UCSD-AML1 (cell line): ENCODE results near the gene BCKDK.
A peak's percentile ranks its signal among the peaks of the same experiment; 100 is the strongest.
"Not testable (repeated sequence)": the region's sequence is repeated elsewhere in the genome, so short reads cannot be mapped to it uniquely, and the experiment has no call there.

ENCODE experiments used
- DNase-seq: peaks from one replicate; lab custom pipeline; 2025; ENCODE audit not compliant: unreplicated experiment; lab: John Stamatoyannopoulos, UW

Gene BCKDK

DNA sequence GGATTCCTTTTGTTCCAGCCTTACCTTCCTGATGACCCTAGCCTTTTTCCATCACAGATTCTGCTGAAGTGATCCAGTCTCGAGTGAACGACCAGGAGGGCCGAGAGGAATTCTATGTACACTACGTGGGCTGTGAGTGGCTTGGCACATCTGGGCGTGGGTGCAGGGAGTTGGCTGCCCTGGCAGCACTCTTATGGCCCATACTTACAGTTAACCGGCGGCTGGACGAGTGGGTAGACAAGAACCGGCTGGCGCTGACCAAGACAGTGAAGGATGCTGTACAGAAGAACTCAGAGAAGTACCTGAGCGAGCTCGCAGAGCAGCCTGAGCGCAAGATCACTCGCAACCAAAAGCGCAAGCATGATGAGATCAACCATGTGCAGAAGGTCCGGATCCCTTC is 11.9 kb downstream of the BCKDK start:
- no peak for DNase-seq

DNA sequence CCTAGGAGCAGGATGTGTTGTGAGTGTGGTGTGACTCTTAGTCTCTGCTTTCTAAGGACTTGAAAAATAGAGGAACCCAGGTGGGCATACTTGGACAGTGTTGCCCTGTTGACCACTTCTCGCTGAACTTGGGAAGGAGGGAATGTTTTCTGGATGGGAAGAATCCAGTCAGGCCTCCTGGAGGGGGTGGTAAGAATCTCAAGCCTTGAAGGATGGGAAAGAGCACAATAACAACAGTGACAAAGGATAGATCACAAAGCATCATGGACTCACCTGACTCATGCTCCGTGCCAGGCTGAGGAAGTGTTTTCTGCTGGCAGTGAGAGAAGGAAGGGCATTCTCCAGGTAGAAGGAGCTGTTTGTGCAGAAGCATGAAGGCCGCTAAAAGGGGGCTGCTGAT is 17.7 kb downstream of the BCKDK start:
- no peak for DNase-seq

DNA sequence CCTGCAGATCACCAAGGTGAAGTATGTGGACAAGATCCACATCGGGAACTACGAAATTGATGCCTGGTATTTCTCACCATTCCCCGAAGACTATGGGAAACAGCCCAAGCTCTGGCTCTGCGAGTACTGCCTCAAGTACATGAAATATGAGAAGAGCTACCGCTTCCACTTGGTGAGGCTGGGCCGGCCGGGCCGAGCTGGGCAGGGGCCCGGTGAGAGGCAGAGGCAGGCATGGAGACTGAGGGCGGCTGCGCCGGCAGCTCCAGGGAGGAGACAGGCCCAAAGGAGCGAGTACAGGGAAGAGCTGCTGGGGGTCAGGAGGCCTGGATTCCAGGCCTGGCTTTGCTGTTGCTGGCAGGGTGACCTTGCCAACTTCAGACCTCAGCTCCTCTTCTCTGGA is 19.0 kb downstream of the BCKDK start:
- DNase-seq = no peak

DNA sequence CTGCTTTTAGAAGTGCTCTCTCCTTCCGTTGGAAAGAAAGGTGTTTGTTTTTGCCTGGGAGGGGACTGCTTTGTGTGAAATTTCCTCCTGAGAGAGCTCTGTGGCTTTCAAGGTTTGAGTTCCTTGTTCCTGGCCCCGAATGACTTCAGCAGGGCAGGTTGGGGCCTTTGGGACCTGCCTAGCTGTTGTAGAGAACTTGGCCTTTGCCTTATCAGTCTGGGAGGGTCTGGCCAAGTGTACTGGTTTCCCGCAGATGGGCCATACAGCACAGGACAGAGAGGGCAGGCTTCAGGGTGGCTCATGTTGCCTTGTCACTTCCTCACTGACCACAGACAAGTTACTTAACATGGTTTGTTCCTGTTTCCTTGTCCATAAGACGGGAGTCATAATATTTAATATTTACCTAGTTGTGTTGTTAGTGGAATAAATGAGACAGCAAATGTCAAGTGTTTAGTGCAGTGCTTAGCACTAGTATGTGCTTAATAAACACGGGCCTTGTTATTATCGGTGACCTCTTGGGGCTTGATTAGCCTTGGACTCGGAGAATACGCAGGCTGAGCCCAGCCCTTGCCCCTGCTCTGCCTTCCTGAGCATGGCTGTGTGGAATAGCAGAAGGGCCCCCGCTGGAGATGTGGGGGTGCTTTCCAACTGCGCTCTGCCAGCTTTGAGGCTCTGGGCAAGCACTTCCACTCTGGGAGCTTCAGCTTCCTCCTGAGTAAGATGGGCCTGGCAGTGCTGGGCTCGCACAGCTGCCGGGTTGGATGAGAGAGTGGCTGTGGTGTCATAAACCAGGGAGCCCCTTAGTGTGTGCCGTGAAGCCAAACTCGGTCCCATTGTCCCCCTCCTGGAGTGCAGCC is 20.8 kb downstream of the BCKDK start:
- peak; percentile 88 for DNase-seq

DNA sequence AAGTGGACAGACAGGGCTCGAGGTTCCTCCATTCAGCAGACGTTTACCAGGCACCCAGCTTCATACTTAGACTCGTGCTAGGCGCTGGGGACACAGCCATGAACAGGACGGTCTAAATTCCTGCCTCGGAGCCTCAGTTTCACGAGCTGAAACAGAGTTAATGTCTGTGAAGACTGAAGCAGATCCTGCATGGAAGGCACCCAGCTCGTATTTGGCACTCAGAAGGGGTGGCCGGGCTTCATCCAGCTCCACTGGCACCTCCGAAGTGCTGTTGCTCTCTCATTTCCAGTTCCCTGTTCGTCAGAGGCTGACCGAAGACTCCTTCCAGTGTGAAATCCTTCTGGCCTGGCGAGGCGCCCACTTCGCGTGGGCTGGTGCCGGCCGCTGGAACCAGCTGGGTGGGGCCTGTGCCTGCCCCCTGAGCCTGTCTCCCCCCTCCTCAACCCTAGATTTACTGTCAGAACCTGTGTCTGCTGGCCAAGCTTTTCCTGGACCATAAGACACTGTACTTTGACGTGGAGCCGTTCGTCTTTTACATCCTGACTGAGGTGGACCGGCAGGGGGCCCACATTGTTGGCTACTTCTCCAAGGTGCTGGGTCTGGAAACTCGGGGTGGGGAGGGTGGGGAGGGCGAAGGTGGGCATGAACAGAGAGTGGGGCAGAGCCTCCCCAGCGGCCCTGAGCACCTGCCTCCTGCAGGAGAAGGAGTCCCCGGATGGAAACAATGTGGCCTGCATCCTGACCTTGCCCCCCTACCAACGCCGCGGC is 21.6 kb downstream of the BCKDK start:
- peak; percentile 69 for DNase-seq

DNA sequence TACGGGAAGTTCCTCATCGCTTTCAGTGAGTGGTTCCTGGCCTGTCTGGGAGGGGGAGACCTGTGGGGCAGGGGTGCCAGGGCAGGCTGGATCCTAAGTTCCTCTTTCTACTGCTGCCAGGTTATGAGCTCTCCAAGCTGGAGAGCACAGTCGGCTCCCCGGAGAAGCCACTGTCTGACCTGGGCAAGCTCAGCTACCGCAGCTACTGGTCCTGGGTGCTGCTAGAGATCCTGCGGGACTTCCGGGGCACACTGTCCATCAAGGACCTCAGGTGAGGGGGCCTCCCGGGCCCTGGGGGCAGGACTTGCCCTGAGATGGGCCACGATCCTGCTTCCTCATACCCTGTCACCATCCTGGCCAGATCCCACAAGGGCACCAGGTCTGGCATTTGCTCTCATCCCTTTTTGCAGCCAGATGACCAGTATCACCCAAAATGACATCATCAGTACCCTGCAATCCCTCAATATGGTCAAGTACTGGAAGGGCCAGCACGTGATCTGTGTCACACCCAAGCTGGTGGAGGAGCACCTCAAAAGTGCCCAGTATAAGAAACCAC is 22.2 kb downstream of the BCKDK start:
- DNase-seq = no peak

DNA sequence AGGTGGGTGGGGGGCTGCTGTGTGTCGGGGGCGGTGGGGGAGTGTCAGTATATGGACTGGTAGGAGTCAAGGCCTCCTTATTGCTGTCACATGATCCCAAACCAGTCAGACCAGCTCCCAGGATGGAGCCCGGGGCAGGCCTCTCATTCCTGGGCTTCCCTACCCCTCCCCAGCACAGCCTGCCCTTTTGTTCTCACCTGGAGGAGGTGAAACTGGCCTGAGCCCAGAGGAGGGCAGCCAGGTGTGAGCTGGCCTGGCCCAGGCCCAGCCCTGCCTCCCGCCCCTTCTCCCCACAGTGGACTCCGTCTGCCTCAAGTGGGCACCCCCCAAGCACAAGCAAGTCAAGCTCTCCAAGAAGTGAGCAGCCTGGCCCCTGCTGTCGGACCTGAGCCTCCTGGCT is 22.7 kb downstream of the BCKDK start:
- DNase-seq = no peak

DNA sequence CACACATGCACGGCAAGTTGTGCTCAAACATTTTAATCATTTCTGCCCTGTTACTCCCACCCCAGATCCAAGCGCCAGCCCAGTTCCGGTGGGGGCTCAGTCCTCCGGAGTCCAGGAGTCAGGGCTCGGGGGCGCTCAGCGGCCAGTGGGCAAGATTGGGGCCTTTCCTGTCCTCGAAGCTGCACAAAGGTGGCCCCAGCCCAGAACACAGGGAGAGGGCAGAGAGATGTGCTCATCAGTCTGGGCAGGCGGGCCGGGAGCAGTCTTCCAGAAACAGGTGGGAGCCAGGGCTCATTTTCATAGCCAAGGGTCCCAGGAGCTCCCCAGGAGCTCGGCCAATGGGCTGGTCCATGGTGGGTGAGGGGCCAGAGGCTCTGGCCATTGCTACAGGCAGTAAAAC is 23.2 kb downstream of the BCKDK start:
- DNase-seq = no peak

DNA sequence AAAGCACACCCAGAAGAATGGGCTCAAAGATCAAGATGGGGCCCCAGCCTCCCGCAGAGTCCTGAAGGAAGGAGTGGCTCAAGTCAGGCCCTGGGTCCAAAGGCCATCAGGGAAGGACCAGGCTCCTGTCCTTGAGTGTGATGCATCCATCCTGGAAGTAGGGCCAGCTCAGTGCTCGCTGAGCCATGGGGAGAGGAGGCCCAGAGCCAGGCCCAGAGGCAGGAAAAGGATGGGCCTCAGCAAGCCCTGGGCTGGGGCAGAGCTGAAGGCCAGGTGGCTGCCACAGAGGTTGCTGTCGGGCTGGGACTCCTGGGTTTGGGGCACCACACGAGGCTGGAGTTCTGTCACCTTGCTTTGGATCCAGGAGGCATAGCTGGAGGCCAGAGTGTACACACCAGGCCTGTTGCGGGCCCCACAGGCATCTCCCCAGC is 23.7 kb downstream of the BCKDK start:
- DNase-seq = no peak

DNA sequence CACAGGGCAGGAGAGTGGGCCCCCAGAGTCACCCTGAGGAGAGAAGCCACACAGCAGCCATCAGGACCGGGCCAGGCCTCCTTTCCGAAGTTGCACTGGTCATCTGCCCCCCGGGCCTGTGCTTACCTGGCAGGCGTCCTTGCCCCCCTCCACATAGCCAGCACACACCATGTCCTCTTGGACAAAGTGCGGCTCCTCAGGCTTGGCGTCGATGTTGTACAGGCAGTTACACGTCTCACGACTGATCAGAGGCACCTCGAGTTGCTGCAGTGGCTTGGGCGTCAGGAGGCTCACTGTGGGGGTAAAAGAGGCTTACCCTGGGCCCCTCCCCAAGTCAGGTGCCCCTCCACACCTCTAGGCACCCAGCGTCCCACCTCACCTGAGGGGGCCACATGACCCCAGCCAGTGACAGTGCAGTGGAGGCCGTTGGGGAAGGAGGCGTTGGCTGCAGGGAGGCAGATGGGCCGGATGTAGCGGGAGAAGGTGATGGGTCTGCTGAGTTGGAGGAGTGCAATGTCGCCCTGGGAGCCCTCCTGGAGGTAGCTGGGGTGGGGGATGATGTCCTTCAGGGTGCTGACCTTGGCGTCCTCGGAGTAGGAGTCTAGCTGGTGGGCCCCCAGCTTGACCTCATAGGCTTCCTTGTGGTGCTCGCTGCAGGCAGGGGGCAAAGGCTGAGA is 24.3 kb downstream of the BCKDK start:
- no peak for DNase-seq

DNA sequence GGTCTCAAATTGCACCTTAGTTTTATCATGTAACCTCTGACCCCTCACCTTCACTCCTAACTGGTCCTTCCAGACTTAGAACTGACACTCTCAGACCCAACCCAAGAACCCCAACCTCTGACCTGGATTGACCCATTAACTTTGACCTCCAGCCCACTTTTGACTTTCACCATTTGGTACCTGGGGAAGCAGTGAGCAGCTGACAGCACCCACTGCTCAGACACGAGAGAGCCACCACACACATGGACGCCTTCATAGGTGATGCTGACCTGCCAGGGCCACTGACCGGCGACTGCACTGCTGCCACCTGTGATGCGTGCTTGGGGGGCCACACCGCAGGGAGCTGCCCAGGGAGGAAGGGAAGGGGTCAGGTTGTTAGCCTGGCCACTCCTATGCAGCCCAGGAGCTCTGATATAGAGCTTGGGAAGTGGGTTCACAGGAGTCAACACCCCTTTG is 24.9 kb downstream of the BCKDK start:
- no peak for DNase-seq

DNA sequence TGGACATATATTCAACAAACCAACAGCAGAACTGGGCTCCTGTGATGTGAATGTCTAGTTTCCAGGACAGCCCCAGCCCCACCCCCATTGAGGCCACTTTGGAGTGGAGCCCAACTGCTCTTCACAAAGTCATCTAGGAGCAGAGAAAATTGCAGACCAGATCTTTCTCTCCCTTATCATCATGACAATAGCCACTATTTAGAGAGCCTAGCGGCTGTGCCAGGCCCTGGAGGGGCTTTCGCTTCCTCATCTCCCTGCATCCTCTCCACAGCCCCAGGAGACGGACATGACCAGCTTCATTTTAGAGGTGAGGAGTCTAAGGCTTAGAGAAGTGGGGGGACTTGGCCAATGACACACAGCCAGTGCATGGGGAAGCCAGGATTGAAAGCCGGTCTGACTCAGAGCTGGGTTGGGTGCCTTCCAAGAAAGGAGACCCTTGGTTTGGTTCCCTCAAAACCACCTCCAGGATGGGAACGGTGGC is 25.9 kb downstream of the BCKDK start:
- DNase-seq = no peak

DNA sequence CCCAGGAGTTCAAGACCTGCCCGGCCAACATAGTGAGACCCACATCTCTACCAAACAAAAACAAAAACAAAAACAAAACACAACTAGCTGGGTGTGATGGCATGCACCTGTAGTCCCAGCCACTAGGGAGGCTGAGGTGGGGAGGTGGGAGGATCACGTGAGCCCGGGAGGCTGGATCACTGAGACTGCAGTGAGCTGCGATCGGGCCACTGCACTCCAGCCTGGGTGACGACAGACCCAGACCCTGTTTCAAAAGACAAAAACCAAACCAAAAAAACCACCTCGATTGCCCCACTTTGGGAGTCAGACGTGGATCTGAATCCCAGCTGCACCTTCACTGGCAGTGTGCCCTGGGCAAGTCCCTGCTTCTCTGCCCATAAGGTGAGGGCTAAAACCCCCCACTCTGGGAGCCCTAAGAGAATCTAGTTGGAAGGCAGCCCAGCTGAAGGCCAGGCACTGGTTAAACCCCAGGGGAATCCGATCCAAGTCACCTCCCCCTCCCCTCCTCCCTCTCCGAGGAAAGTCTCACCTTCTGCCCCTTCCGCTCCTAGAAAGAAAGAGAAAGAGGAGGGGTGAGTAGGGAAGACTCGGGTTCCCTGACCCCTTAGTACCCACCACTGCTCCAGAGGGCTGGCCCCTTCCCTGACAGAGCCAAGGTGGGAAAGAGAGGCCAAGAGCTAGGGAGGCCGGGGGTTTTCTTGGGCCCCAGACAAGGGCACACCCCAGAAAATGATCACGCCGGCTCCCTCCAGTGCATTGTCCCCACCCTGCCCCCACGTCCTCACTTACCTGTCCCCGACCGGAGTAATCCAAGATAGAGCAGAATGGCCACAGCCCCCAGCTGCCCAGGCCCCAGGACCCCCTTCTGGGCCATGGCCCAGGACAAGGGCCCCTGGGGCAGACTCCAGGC is 26.7 kb downstream of the BCKDK start:
- DNase-seq = no peak

DNA sequence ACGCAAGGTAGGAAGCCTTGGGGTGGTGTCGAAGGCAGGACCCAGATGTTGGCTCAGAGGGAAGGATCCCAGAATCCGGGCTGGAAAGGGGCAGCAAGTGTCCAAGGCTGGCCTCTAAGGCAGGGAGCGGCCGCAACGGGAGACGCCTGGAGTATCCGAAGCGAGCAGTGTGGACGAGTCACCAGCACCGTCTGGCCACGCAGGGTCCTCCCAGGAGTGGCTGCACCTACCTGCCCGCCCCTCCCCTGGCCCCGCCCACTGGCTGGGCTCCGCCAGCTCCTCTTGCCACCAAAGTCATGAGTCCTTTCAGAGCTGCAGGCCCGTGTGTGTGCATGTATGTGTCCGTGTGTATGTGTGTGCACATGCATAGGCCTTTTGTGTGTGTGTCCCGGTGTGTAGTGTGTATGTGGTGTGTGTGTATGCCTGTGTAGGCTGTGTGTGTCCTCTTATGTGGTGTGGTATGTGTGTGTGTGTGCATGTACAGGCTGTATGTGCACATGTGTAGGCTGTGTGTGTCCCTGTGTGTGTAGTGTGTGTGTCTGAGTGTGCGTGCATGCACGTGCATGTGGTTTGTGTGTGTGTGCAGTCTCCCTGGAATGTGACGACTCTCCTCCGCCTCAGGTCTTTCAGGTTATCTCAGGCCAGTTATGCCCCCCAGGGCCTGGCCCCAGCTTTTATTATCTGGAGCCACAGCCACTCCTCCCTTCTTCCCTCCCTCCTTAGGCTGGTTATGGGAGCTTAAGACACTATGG is 27.5 kb downstream of the BCKDK start, which contains the start of gene PRSS8:
Gene PRSS8 (minus strand): TSS at position 193 of the 752 bp plus-strand sequence. CDS start 229 bp downstream, outside the sequence.
- DNase-seq = no peak

DNA sequence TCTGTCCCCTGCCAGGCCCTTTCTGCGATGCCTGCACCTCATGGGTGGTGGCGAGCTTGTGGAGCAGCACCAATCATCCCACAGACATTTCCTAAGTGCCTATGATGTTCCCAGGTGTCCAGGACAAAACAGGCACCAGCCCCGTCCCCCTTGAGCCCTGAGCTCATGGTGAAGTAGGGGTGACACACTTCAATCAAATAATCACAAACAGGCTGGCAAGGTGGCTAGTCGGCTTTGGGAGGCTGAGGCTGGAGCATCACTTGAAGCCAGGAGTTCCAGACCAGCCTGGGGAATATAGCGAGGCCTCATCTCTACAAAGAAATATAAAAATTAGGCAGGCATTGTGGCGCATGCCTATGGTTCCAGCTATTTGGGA is 28.1 kb downstream of the BCKDK start:
- no peak for DNase-seq

DNA sequence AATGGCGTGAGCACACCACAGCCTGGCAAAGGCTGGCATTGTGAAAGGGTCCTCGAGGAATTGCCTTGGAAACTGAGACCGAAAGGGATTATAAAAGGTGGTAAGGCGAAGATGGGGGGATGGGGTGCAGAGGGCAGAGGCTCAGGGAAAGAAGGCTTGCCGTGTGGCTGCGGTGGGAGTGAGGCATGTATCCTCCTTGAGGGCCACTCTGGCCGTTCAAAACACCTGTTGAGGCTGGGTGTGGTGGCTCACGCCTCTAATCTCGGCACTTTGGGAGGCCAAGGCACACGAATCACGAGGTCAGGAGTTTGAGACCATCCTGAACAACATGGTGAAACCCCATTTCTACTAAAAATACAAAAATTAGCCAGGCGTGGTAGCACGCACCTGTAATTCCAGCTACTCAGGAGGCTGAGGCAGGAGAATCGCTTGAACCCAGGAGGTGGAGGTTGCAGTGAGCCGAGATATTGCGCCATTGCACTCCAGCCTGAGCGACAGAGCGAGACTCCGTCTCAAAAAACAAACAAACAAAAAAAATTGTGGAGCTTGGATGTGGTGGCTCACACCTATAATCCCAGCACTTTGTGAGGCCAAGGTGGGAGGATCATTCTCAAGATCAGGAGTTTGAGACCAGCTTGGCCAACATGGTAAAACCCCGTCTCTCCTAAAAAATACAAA is 28.8 kb downstream of the BCKDK start:
- not testable (repeated sequence) for DNase-seq

DNA sequence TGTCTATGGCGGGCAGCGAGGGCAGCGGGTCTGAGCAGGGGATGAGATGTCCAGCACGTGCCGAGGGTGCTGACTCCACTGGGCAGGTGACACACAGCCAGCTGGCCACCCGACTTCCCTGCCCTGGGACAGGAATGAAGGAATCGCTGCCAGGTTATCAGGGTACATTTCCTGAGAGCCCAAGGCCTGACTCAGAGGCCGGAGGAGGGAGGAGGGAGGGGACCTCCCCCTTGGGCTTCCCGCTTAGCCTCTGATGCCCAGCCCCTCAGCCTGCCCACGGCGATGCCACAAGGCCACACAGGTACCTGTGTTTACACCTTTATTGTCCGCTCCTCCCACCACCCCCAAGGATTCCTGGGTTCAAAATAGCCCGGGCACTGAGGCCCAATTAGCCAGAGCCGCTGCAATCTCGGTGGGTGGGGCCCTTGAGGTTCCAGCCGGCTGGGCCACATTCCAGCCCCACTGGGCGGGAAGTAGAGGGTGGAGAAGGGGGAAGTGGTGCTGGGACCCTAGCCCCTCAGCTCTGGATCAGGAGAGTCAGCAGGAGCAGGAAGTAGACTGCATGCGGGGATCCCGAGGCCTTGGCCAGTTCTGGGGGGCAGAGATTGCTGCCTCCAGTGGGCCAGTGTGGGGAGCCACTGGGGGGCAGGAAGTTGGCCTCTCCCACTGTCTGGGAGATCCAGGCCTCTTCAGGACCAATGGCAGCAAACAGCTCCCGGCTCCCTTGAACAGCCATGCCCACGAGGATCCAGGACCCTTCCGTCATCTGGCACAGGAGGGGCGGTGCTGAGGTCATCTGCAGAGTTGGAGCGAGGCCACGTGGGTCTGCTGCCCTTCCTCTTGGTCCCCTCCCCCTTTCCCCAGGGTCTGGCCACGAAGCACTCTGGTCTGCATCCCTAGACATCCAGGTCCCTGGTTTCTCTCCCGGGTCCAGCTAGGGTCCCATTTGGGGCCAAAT is 30.7 kb downstream of the BCKDK start:
- no peak for DNase-seq

DNA sequence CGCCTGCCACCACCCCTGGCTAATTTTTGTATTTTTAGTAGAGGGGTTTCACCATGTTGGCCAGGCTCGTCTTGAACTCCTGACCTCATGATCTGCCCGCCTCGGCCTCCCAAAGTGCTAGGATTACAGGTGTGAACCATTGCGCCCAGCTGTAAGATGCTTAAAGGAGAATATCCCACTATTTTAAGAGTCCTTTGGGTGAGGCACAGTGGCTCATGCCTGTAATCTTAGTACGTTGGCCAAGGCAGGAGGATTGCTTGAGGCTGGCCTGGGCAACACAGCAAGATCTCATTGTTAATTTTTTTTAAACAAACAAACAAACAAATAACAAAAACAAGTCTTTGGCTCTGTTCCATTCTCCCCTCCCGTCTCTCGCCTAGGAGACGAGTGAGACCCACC is 32.9 kb downstream of the BCKDK start:
- not testable (repeated sequence) for DNase-seq
